Progenitor cell of endocrine pancreas (in vitro differentiated cells): ENCODE measurements around the gene ZNF185. TPM values are rescaled to one million over a fixed set of nuclear protein-coding genes. Genes with fewer than 3 reads are reported as not detected.
A peak's percentile ranks its signal among the peaks of the same experiment; 100 is the strongest.

Experiments
- DNase-seq: peaks from one replicate; pipeline ENCODE4 v3.0.0; 2021; ENCODE audit warnings: low spot score; ENCODE audit not compliant: unreplicated experiment
- H3K27ac Mint-ChIP-seq: 2 replicates; pipeline ENCODE4 v1.8.0; 2021; ENCODE audit warnings: mild to moderate bottlenecking, moderate library complexity, mixed read lengths
- H3K27me3 Mint-ChIP-seq: 2 replicates; pipeline ENCODE4 v1.8.0; 2021; ENCODE audit warnings: mixed read lengths
- H3K36me3 Mint-ChIP-seq: 2 replicates; pipeline ENCODE4 v1.8.0; 2022; ENCODE audit warnings: mixed read lengths; ENCODE audit not compliant: insufficient read depth
- H3K4me1 Mint-ChIP-seq: 2 replicates; pipeline ENCODE4 v1.8.0; 2021; ENCODE audit warnings: low read depth, mixed read lengths
- H3K4me3 Mint-ChIP-seq: 2 replicates; pipeline ENCODE4 v1.8.0; 2021; ENCODE audit warnings: low read depth, mild to moderate bottlenecking, moderate library complexity, mixed read lengths
- H3K9me3 Mint-ChIP-seq: 2 replicates; pipeline ENCODE4 v1.8.0; 2021; ENCODE audit warnings: low read depth, mixed read lengths
- long read RNA-seq: library from polyadenylated mRNA; unstranded; transcript quantifications from one replicate; pipeline ENCODE4 v2.0.0, GENCODE V29; 2020
- total RNA-seq: library from RNA; stranded (reverse); gene quantifications from 2 replicates; pipeline ENCODE4 v1.2.1, GENCODE V29; 2021
- TF ChIP-seq, protein P1 (sequence below): fragments of 200-600 bp; sonication (generic); IDR thresholded peaks from one replicate; pipeline ENCODE4 v1.5.0; 2021; ENCODE audit warnings: antibody characterized with exemption, mild to moderate bottlenecking; ENCODE audit not compliant: unreplicated experiment

ZNF185 gene
- 10.1 and 12.3 TPM in 2 replicates for total RNA-seq
- long read RNA-seq, partial matches to known transcripts = 2 of 7 reads
- long read RNA-seq, other reads (novel, unspliced or antisense) = 4 of 7 reads

DNA sequence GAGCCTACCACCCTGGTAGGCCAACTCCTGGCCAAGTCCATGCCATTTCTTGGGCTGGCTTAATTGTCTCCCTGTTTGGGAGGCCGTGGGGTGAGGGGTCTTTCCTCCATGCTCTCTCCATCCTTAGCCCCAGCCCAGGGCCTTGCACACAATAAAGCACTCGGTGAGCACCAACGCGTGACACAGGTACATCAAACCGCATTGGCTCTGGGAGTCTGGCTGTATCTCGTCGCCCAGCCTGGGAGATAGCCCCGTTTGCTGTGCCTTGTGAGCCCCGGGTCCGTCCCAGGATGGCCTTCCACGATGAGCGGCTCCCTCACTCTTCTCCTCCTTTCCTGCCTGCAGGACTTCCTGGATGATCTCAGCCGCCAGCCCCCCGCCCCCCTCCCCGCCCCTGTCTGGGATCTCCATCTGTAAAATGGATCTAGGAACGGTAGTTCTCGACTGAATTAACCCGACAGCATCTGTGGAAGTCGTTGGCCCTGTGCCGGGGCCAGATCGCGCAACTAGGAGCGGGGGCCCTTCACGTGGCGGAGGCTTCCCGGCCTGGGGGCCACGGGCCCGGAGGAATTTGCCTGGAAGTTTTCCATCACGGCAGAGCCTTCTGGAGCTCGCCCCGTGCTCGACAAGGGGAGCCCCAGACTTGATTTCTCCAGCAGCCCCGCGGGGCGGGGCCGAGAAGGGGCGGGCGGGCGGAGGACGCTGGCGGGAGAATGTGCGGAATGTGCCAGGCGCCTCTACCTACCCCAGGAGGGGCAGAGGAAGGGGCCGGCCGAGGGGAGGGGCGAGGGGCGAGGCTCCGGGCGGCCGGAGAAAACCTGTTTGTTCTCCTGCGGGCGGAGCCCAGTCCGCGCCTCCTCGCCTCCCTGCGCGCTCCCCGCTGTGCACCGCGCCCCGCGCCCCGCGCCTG lies at the start of gene ZNF185:
Gene ZNF185 (plus strand): TSS at position 846 of the 910 bp plus-strand sequence. CDS start 16,423 bp downstream, outside the sequence.
- H3K4me3 Mint-ChIP-seq = peak within 1 kb of the TSS; percentile 52
- H3K27ac Mint-ChIP-seq = no peak within 1 kb of the TSS
- H3K9me3 Mint-ChIP-seq = peaks cover 13% of the 10 kb centered on the region
- H3K27me3 Mint-ChIP-seq = peaks cover 25% of the 10 kb centered on the region
- DNase-seq = peak; percentile 62
- TF ChIP-seq, protein P1, sequence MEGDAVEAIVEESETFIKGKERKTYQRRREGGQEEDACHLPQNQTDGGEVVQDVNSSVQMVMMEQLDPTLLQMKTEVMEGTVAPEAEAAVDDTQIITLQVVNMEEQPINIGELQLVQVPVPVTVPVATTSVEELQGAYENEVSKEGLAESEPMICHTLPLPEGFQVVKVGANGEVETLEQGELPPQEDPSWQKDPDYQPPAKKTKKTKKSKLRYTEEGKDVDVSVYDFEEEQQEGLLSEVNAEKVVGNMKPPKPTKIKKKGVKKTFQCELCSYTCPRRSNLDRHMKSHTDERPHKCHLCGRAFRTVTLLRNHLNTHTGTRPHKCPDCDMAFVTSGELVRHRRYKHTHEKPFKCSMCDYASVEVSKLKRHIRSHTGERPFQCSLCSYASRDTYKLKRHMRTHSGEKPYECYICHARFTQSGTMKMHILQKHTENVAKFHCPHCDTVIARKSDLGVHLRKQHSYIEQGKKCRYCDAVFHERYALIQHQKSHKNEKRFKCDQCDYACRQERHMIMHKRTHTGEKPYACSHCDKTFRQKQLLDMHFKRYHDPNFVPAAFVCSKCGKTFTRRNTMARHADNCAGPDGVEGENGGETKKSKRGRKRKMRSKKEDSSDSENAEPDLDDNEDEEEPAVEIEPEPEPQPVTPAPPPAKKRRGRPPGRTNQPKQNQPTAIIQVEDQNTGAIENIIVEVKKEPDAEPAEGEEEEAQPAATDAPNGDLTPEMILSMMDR = no peak
- peaks cover 3% of the 10 kb centered on the region for H3K4me1 Mint-ChIP-seq
- H3K36me3 Mint-ChIP-seq = no peaks in the 10 kb centered on the region

DNA sequence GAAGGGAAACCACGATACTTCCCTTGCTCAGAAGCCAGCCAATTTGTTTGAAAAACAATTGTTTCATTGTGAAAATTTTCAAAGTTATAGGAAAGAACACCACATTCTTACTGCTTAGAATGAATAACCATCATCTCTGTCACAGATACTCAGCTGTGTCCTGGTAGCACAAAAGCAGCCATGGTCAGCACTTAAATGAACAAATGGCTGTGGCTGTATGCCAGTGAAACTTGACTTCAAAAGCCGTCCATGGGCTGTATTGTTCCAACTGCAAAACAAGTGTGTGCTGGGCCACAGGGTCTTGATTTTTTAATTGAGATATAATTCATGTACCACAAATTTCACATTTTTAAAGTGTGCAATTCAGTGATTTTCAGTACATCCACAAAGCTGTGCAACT lies 47.4 kb upstream of the ZNF185 start:
- H3K27ac Mint-ChIP-seq = no peak overlapping the region
- H3K9me3 Mint-ChIP-seq = peaks cover 29% of the 10 kb centered on the region
- H3K36me3 Mint-ChIP-seq = peaks cover 19% of the 10 kb centered on the region
- H3K4me1 Mint-ChIP-seq = no peaks in the 10 kb centered on the region
- no peak overlapping the region for H3K4me3 Mint-ChIP-seq
- DNase-seq = no peak
- TF ChIP-seq, protein P1 = no peak
- no peaks in the 10 kb centered on the region for H3K27me3 Mint-ChIP-seq

DNA sequence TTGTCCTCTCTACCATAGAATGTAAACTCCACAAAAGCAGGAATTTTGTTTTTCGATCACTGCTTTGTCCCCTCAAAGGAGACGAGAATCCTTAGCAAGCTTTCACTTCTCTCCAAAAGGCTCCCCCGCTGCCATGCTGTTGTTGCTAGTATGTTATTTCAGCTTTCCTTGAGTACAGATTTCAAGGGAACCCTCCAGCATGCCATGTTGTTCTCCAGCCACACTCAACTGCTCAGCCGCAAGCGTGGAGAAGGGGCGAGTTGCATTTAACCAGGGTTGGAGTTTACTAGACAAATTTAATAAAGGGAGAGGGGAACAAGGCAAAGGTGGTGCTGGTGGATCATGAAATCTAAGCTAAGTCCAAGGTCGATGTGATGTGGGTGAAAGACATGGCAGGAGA lies 43.9 kb upstream of the ZNF185 start:
- DNase-seq = no peak
- peaks cover 25% of the 10 kb centered on the region for H3K9me3 Mint-ChIP-seq
- H3K36me3 Mint-ChIP-seq = peaks cover 20% of the 10 kb centered on the region
- TF ChIP-seq, protein P1 = no peak
- H3K27ac Mint-ChIP-seq = no peak overlapping the region
- H3K27me3 Mint-ChIP-seq = no peaks in the 10 kb centered on the region
- H3K4me3 Mint-ChIP-seq = no peak overlapping the region
- H3K4me1 Mint-ChIP-seq = no peaks in the 10 kb centered on the region

DNA sequence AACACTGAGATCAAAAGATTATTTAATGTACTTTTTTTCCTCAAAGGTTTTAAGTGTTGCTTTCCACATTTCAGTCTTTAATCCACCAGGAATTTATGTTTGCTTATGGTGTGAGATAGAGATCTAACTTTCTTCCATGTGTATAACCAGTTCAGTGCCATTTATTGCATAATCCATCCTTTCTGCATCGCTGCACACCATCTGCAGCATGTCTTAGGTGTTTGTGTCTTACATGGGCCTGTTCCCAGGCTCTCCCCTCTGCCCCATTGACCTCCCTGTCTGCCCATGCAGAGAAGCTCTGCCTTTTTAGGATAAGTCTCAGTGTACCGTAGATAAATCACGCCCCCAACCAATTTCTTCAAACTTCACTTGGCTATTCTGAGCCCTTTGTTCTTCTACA lies 36.8 kb upstream of the ZNF185 start:
- H3K27me3 Mint-ChIP-seq = no peaks in the 10 kb centered on the region
- no peak overlapping the region for H3K27ac Mint-ChIP-seq
- H3K4me1 Mint-ChIP-seq = no peaks in the 10 kb centered on the region
- peaks cover 10% of the 10 kb centered on the region for H3K9me3 Mint-ChIP-seq
- peaks cover 18% of the 10 kb centered on the region for H3K36me3 Mint-ChIP-seq
- H3K4me3 Mint-ChIP-seq = no peak overlapping the region
- TF ChIP-seq, protein P1 = no peak
- no peak for DNase-seq

DNA sequence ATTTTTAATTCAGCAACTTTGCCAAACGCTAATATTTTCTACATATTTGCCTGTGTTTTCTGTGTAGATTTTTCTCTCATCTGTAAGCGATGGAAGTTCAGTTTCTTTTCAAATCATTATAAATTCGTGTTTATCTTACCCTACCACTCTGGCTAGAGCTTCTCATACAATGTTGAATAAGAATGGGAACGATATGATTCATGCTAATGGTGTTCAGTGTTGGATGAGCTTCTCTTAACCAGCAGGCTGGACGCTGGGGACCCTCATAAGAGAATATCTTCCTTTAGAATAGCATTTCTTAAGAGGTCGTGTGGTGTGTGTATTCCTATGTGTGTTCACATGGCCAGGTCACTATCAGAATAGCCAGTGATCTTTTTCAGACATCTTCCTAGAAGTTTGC lies 36.0 kb upstream of the ZNF185 start:
- no peak for DNase-seq
- no peak overlapping the region for H3K4me3 Mint-ChIP-seq
- no peaks in the 10 kb centered on the region for H3K27me3 Mint-ChIP-seq
- peaks cover 18% of the 10 kb centered on the region for H3K36me3 Mint-ChIP-seq
- H3K27ac Mint-ChIP-seq = no peak overlapping the region
- TF ChIP-seq, protein P1 = no peak
- H3K4me1 Mint-ChIP-seq = no peaks in the 10 kb centered on the region
- H3K9me3 Mint-ChIP-seq = peaks cover 10% of the 10 kb centered on the region
